HEK293T (cell line): ENCODE measurements around the gene IPO13.

Experiments used
- CTCF ChIA-PET: fragments of 350-600 bp; formaldehyde crosslinking; extraction: SDS; loops from one replicate; lab custom pipeline; 2021; ENCODE audit warnings: antibody characterized with exemption, inconsistent platforms; lab: Yijun Ruan, JAX
- POLR2A ChIA-PET: fragments of 350-600 bp; formaldehyde crosslinking; extraction: SDS; loops from one replicate; lab custom pipeline; 2020; ENCODE audit warnings: antibody characterized with exemption, inconsistent platforms; lab: Yijun Ruan, JAX
- DNase-seq: peaks from one replicate; pipeline ENCODE4 v3.0.0; 2012; ENCODE audit warnings: mixed read lengths; ENCODE audit errors: extremely low spot score
- ARNT ChIP-seq: fragments of 450-650 bp; IDR thresholded peaks from 2 replicates; pipeline ENCODE4 v1.6.1; 2017; ENCODE audit warnings: mild to moderate bottlenecking
- BHLHE40 ChIP-seq: fragments of 450-650 bp; IDR thresholded peaks from 2 replicates; pipeline ENCODE4 v1.6.1; 2016; ENCODE audit warnings: mild to moderate bottlenecking, moderate library complexity, borderline replicate concordance
- CTBP1 ChIP-seq: fragments of 450-650 bp; IDR thresholded peaks from 2 replicates; pipeline ENCODE4 v1.6.1; 2016; ENCODE audit warnings: borderline replicate concordance
- ELF4 ChIP-seq: fragments of 450-650 bp; IDR thresholded peaks from 2 replicates; pipeline ENCODE4 v1.6.1; 2017; ENCODE audit warnings: antibody characterized with exemption
- FOXA1 ChIP-seq: fragments of 450-650 bp; IDR thresholded peaks from 2 replicates; pipeline ENCODE4 v1.6.1; 2016; ENCODE audit warnings: mild to moderate bottlenecking
- FOXK2 ChIP-seq: fragments of 450-650 bp; IDR thresholded peaks from 2 replicates; pipeline ENCODE4 v1.6.1; 2016; ENCODE audit warnings: mild to moderate bottlenecking
- FOXM1 ChIP-seq: fragments of 450-650 bp; IDR thresholded peaks from 2 replicates; pipeline ENCODE4 v1.6.1; 2017; ENCODE audit warnings: mild to moderate bottlenecking, borderline replicate concordance
- HDGF ChIP-seq: fragments of 450-650 bp; IDR thresholded peaks from 2 replicates; pipeline ENCODE4 v1.6.1; 2017; ENCODE audit warnings: antibody characterized with exemption, borderline replicate concordance
- L3MBTL2 ChIP-seq: fragments of 450-650 bp; conservative IDR thresholded peaks from 2 replicates; pipeline ENCODE4 v1.6.1; 2016; ENCODE audit warnings: mild to moderate bottlenecking
- LEF1 ChIP-seq: fragments of 450-650 bp; IDR thresholded peaks from 2 replicates; pipeline ENCODE4 v1.6.1; 2017; ENCODE audit warnings: mild to moderate bottlenecking, borderline replicate concordance
- NFRKB ChIP-seq: fragments of 450-650 bp; IDR thresholded peaks from 2 replicates; pipeline ENCODE4 v1.6.1; 2016; ENCODE audit warnings: mild to moderate bottlenecking, moderate library complexity
- PKNOX1 ChIP-seq: fragments of 450-650 bp; IDR thresholded peaks from 2 replicates; pipeline ENCODE4 v1.6.1; 2016
- SP1 ChIP-seq: fragments of 450-650 bp; IDR thresholded peaks from 2 replicates; pipeline ENCODE4 v1.6.1; 2017
- SUZ12 ChIP-seq: fragments of 450-650 bp; IDR thresholded peaks from 2 replicates; pipeline ENCODE4 v1.6.1; 2016; ENCODE audit warnings: mild to moderate bottlenecking
- TARDBP ChIP-seq: fragments of 450-650 bp; IDR thresholded peaks from 2 replicates; pipeline ENCODE4 v1.6.1; 2016
- ZNF384 ChIP-seq: fragments of 450-650 bp; IDR thresholded peaks from 2 replicates; pipeline ENCODE4 v1.6.1; 2016

The IPO13 gene

GRCh38 chr1:43944860-43945259, 1.9 kb upstream of the IPO13 start:
- POLR2A ChIA-PET: no interaction called here
- TF ChIP-seq NFRKB: no peak
- no peak for TF ChIP-seq FOXA1
- TF ChIP-seq HDGF: no peak
- TF ChIP-seq LEF1: no peak
- CTCF ChIA-PET: interaction anchor here (1.7 to 5.1 kb wide), 2 partner anchors 10 to 15 kb away, joined by 7 to 33 read pairs; no protein-coding TSS in a partner anchor
- no peak for DNase-seq

DNA sequence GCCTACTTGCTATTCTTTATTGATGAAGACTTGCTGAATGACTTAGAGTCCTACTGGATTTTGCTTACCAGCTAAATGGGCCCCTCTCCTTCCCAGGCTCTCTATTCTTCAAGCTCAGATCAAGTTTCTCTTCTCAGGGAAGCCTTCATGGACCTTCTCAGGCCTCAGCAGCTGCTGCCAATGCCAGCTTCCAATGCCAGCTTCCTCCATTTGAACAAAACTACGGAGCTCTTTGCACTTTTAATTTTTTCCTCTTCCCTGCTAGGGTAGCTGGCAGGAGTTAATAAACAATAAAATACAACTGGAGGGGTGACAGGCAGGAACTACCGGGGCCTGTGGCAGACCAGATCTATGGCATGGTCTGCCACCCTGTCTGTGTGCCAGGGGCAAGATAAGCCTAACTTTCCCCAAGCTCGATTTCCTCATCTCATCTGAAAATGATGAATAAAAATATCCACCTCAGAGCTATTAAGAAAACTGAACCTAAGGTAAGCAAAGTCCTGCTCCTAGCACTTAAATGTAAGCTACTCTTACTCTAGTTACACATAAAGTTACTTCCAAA, 995 bp upstream of the IPO13 start:
- POLR2A ChIA-PET: interaction anchor here (0.9 to 4.6 kb wide), 3 partner anchors 11 to 29 kb away, joined by 5 to 25 read pairs (median 7); partner anchors contain the start of gene ATP6V0B
- CTCF ChIA-PET: interaction anchor here (0.6 to 5.1 kb wide), 9 partner anchors 9 to 301 kb away, joined by 3 to 33 read pairs (median 5); no protein-coding TSS in a partner anchor
- DNase-seq: no peak
- TF ChIP-seq ARNT (no peak), ZNF384 (no peak), FOXA1 (no peak), ELF4 (no peak), SUZ12 (no peak), CTBP1 (no peak), PKNOX1 (no peak), TARDBP (no peak), FOXM1 (no peak), BHLHE40 (no peak), FOXK2 (no peak), NFRKB (no peak)

- DNase-seq: no peak
- POLR2A ChIA-PET: interaction anchor here (0.7 to 4.6 kb wide), 11 partner anchors 9 to 492 kb away, joined by 3 to 25 read pairs (median 4); partner anchors contain the start of genes ATP6V0B, B4GALT2 and ST3GAL3
- TF ChIP-seq FOXK2 (no peak), BHLHE40 (no peak), FOXA1 (no peak), ARNT (no peak), TARDBP (no peak), FOXM1 (no peak), L3MBTL2 (no peak), CTBP1 (no peak), SUZ12 (no peak), LEF1 (no peak), HDGF (no peak), NFRKB (no peak), PKNOX1 (no peak), SP1 (no peak)
- CTCF ChIA-PET: interaction anchor here (1.6 to 5.1 kb wide), 2 partner anchors 12 to 184 kb away, joined by 4 to 33 read pairs; no protein-coding TSS in a partner anchor
Observed at GRCh38 chr1:43947061-43947873, 517 bp downstream of the IPO13 start.

- no peak for DNase-seq
- ChIA-PET POLR2A (interaction anchor here (0.8 to 4.6 kb wide), 6 partner anchors 11 to 241 kb away, joined by 3 to 25 read pairs (median 4); partner anchors contain the start of genes ATP6V0B, B4GALT2 and ST3GAL3), CTCF (interaction anchor here (1.6 to 2.6 kb wide), 2 partner anchors 13 to 184 kb away, joined by 4 to 9 read pairs; no protein-coding TSS in a partner anchor)
- no peak for TF ChIP-seq LEF1
- no peak for TF ChIP-seq FOXM1
- no peak for TF ChIP-seq ZNF384
- no peak for TF ChIP-seq HDGF
- TF ChIP-seq SP1: no peak
- TF ChIP-seq FOXA1: no peak
- TF ChIP-seq NFRKB: no peak
- no peak for TF ChIP-seq TARDBP
- TF ChIP-seq FOXK2: no peak
- TF ChIP-seq PKNOX1: no peak
- no peak for TF ChIP-seq ARNT
- TF ChIP-seq BHLHE40: no peak
- TF ChIP-seq L3MBTL2: no peak
- TF ChIP-seq CTBP1: no peak
- TF ChIP-seq SUZ12: no peak
- no peak for TF ChIP-seq ELF4
Observed at GRCh38 chr1:43947874-43948437, 1.2 kb downstream of the IPO13 start.

- CTCF ChIA-PET: interaction anchor here (0.6 to 2.6 kb wide), 3 partner anchors 15 to 177 kb away, joined by 3 to 9 read pairs (median 3); no protein-coding TSS in a partner anchor
- TF ChIP-seq CTBP1 (no peak), HDGF (no peak), SUZ12 (no peak), L3MBTL2 (no peak), NFRKB (no peak), TARDBP (no peak)
- DNase-seq: no peak
- POLR2A ChIA-PET: interaction anchor here (0.9 to 4.6 kb wide), 2 partner anchors 20 to 25 kb away, joined by 3 to 25 read pairs; partner anchors contain the start of genes ATP6V0B and DPH2
Observed at GRCh38 chr1:43949678-43950077, 2.9 kb downstream of the IPO13 start.
